HepG2 (cell line): Measurements from ENCODE around the gene ATP8B1. TPM values are rescaled to one million over a fixed set of nuclear protein-coding genes. Genes with fewer than 3 reads are reported as not detected.

ENCODE experiments used
- ATAC-seq: fragments of 200-7000 bp; cut with Tn5 transposase; 3 replicates; pipeline ENCODE4 v1.9.1; 2020; ENCODE audit warnings: mild to moderate bottlenecking, moderate library complexity
- BruUV-seq: library from RNA; stranded (reverse); fragments of 400-500 nt; replicated peaks from 2 replicates; lab custom pipeline; 2021; lab: Mats Ljungman, UMichigan
- CTCF ChIA-PET: fragments of 300-600 bp; formaldehyde crosslinking; extraction: SDS; loops from one replicate; lab custom pipeline; 2021; ENCODE audit warnings: low total read pairs, inconsistent platforms, low intra/inter-chr PET ratio; lab: Yijun Ruan, JAX
- POLR2A ChIA-PET: fragments of 350-600 bp; sonication (Branson Sonifier 250); formaldehyde crosslinking; loops from one replicate; lab custom pipeline; 2020; ENCODE audit warnings: antibody characterized with exemption, inconsistent platforms; lab: Yijun Ruan, JAX
- DNase-seq: peaks from one replicate; pipeline ENCODE4 v3.0.0-alpha.2; 2015; ENCODE audit warnings: low spot score
- FAIRE-seq: peaks from 3 replicates; lab custom pipeline; 2011; peaks lifted over from hg19 to GRCh38; lab: Jason Lieb, UNC
- H2AFZ ChIP-seq: one replicate; pipeline ENCODE4 v1.6.1; 2011; ENCODE audit warnings: low read length, inconsistent platforms
- H3K27ac ChIP-seq: fragments of 300-600 bp; 3 replicates; pipeline ENCODE4 v1.8.0; 2011; ENCODE audit warnings: mixed run types, mild to moderate bottlenecking, mixed read lengths, low read length, inconsistent platforms; ENCODE audit not compliant: insufficient read depth; ENCODE audit errors: extremely low read length
- H3K27me3 ChIP-seq, 2 experiments: fragments of 200-600 bp in 1 of 2; 2 replicates in 1 of 2; 3 replicates in 1 of 2; pipeline versions ENCODE4 v1.6.0 to v1.8.0; 2011; ENCODE audit warnings: low read length in 2 of 2, mild to moderate bottlenecking in 2 of 2, moderate library complexity in 2 of 2, inconsistent platforms in 1 of 2; ENCODE audit not compliant: insufficient read depth in 2 of 2, control insufficient read depth in 1 of 2
- H3K36me3 ChIP-seq, 2 experiments: fragments of 200-600 bp in 1 of 2; replicated peaks in 1 of 2; 2 replicates in 1 of 2; 3 replicates in 1 of 2; pipeline versions ENCODE4 v1.5.1 to v1.8.0; 2011; ENCODE audit warnings: low read length in 2 of 2, inconsistent platforms in 1 of 2; ENCODE audit not compliant: insufficient read depth in 2 of 2, control insufficient read depth in 1 of 2
- H3K4me1 ChIP-seq: 2 replicates; pipeline ENCODE4 v1.5.1; 2012; ENCODE audit warnings: low read length, inconsistent platforms; ENCODE audit not compliant: insufficient read depth
- H3K4me2 ChIP-seq: 2 replicates; pipeline ENCODE4 v1.6.0; 2011; ENCODE audit warnings: low read depth, low read length, inconsistent platforms
- H3K4me3 ChIP-seq, 3 experiments: fragments of 200-600 bp in 1 of 3; sonication (generic), shearing (Covaris generic) in 1 of 3; replicated peaks in 1 of 3; 2 replicates each; pipeline ENCODE4 v1.5.1; 2011 to 2016; ENCODE audit warnings: low read length in 3 of 3, inconsistent platforms in 2 of 3, low read depth in 2 of 3, mild to moderate bottlenecking in 2 of 3, control low read depth in 1 of 3, mixed read lengths in 1 of 3; ENCODE audit not compliant: insufficient read depth in 1 of 3
- H3K79me2 ChIP-seq: one replicate; pipeline ENCODE4 v1.6.1; 2011; ENCODE audit warnings: low read length, inconsistent platforms; ENCODE audit not compliant: insufficient read depth
- H3K9ac ChIP-seq: 2 replicates; pipeline ENCODE4 v1.6.0; 2011; ENCODE audit warnings: mild to moderate bottlenecking, low read depth, low read length, inconsistent platforms; ENCODE audit not compliant: insufficient read depth
- H3K9me3 ChIP-seq: 2 replicates; pipeline ENCODE4 v1.5.1; 2012; ENCODE audit warnings: mild to moderate bottlenecking, low read length
- H4K20me1 ChIP-seq: 2 replicates; pipeline ENCODE4 v1.6.0; 2011; ENCODE audit warnings: inconsistent platforms, mild to moderate bottlenecking, low read length, moderate library complexity; ENCODE audit not compliant: insufficient read depth
- NFAT5 ChIP-seq: sonication (generic); formaldehyde crosslinking; IDR thresholded peaks from 2 replicates; pipeline ENCODE4 v1.4.0; 2020; ENCODE audit warnings: missing genetic modification reagents
- ZNF644 ChIP-seq: IDR thresholded peaks from 2 replicates; pipeline ENCODE4 v1.6.1; 2016; ENCODE audit warnings: low read depth
- WGBS: methylation state at CpG from one replicate; pipeline ENCODE4 v1.1.6; 2017; ENCODE audit warnings: low lambda C conversion rate; 5-methylcytosine and 5-hydroxymethylcytosine counted together
- in situ Hi-C: cut with HindIII; loops from 2 replicates; pipeline ENCODE4 v1.10.0; 2017; ENCODE audit warnings: low pct_unique_long_range_greater_than_20kb; ENCODE audit not compliant: extremely low pct_ligation_motif_present
- intact Hi-C: fragments of 100-400 bp; cut with micrococcal nuclease; formaldehyde crosslinking; loops from one replicate; pipeline ENCODE4 v1.10.0; 2022; ENCODE audit not compliant: unreplicated experiment
- polyA plus RNA-seq, 8 experiments: library from polyadenylated mRNA; depleted of rRNA in 3 of 8; stranded (reverse) in 7 of 8; unstranded in 1 of 8; fragments of >200 nt; fragmentation: Illumina TruSeq in 4 of 8; extraction: Trizol in 4 of 8; gene quantifications; 2 replicates each; pipeline versions ENCODE4 v1.2.1 to v1.2.3, GENCODE V29; 2011 to 2016; ENCODE audit warnings: low read depth in 4 of 8, missing spikeins in 1 of 8, mixed read lengths in 1 of 8; ENCODE audit not compliant: insufficient read depth in 1 of 8
- total RNA-seq, 5 experiments: library from RNA; depleted of rRNA; stranded (reverse); fragments of >200 nt; fragmentation: Illumina TruSeq; extraction: Trizol; gene quantifications; 2 replicates each; pipeline ENCODE4 v1.2.3, GENCODE V29; 2016; ENCODE audit warnings: low read depth in 1 of 5
- TF ChIP-seq, protein P1 (sequence below): sonication (generic); formaldehyde crosslinking; IDR thresholded peaks from 2 replicates; pipeline ENCODE4 v1.4.0; 2020; ENCODE audit warnings: missing genetic modification reagents, mild to moderate bottlenecking, borderline replicate concordance
- TF ChIP-seq, protein P2 (sequence below): sonication (generic); formaldehyde crosslinking; IDR thresholded peaks from 2 replicates; pipeline ENCODE4 v1.4.0; 2020; ENCODE audit warnings: mild to moderate bottlenecking, missing genetic modification reagents

ATP8B1 gene
- total and polyA plus RNA-seq, 2 of the 13 experiments (the other 11 are each of a cell fraction or from before 2014, with no cell fraction given): 2.8 to 4.0 TPM

- TF ChIP-seq ZNF644 (no peak), NFAT5 (CRISPR knock-in tag) (no peak)
- TF ChIP-seq, protein P1, sequence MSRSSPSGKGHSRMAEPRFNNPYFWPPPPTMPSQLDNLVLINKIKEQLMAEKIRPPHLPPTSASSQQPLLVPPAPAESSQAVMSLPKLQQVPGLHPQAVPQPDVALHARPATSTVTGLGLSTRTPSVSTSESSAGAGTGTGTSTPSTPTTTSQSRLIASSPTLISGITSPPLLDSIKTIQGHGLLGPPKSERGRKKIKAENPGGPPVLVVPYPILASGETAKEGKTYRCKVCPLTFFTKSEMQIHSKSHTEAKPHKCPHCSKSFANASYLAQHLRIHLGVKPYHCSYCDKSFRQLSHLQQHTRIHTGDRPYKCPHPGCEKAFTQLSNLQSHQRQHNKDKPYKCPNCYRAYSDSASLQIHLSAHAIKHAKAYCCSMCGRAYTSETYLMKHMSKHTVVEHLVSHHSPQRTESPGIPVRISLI (CRISPR knock-in tag): no peak
- TF ChIP-seq, protein P2, sequence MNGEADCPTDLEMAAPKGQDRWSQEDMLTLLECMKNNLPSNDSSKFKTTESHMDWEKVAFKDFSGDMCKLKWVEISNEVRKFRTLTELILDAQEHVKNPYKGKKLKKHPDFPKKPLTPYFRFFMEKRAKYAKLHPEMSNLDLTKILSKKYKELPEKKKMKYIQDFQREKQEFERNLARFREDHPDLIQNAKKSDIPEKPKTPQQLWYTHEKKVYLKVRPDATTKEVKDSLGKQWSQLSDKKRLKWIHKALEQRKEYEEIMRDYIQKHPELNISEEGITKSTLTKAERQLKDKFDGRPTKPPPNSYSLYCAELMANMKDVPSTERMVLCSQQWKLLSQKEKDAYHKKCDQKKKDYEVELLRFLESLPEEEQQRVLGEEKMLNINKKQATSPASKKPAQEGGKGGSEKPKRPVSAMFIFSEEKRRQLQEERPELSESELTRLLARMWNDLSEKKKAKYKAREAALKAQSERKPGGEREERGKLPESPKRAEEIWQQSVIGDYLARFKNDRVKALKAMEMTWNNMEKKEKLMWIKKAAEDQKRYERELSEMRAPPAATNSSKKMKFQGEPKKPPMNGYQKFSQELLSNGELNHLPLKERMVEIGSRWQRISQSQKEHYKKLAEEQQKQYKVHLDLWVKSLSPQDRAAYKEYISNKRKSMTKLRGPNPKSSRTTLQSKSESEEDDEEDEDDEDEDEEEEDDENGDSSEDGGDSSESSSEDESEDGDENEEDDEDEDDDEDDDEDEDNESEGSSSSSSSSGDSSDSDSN (CRISPR knock-in tag): no peak
- intact Hi-C loops (no loop called here), in situ Hi-C loops (no loop called here)
- H4K20me1 ChIP-seq: no peaks in the 10 kb centered on the region
- no peak overlapping the region for H2AFZ ChIP-seq
- no peaks in the 10 kb centered on the region for H3K79me2 ChIP-seq
- no peaks in the 10 kb centered on the region for H3K36me3 ChIP-seq
- H3K9ac ChIP-seq: no peak overlapping the region
- no peaks in the 10 kb centered on the region for H3K9me3 ChIP-seq
- H3K27me3 ChIP-seq: no peaks in the 10 kb centered on the region
- peaks cover 39% of the 10 kb centered on the region for H3K4me1 ChIP-seq
- FAIRE-seq (no peak), ATAC-seq (no peak), DNase-seq (no peak)
- POLR2A ChIA-PET: interaction anchor here (1.5 kb wide), 1 partner anchor 12 kb away, joined by 3 read pairs; no protein-coding TSS in a partner anchor
- no peak overlapping the region for H3K4me2 ChIP-seq
- CTCF ChIA-PET: no interaction called here
- H3K4me3 ChIP-seq: no peak overlapping the region
- no peak overlapping the region for H3K27ac ChIP-seq
- no TSS peak for BruUV-seq
- 68% methylated on average over 3 of the region's 3 CpGs for WGBS
Measured at GRCh38 chr18:57771626-57772025, 31.5 kb downstream of the ATP8B1 start.
